HG03097 (cell line): ENCODE data around the gene MBD3.

Source experiments
- ATAC-seq: cut with Tn5 transposase; IDR thresholded peaks from one replicate; pipeline ENCODE4 v1.9.1; 2021; ENCODE audit not compliant: unreplicated experiment, low FRiP score

Gene MBD3

GRCh38 chr19:1575323-1576241, 17.1 kb downstream of the MBD3 start:
- ATAC-seq: no peak

DNA sequence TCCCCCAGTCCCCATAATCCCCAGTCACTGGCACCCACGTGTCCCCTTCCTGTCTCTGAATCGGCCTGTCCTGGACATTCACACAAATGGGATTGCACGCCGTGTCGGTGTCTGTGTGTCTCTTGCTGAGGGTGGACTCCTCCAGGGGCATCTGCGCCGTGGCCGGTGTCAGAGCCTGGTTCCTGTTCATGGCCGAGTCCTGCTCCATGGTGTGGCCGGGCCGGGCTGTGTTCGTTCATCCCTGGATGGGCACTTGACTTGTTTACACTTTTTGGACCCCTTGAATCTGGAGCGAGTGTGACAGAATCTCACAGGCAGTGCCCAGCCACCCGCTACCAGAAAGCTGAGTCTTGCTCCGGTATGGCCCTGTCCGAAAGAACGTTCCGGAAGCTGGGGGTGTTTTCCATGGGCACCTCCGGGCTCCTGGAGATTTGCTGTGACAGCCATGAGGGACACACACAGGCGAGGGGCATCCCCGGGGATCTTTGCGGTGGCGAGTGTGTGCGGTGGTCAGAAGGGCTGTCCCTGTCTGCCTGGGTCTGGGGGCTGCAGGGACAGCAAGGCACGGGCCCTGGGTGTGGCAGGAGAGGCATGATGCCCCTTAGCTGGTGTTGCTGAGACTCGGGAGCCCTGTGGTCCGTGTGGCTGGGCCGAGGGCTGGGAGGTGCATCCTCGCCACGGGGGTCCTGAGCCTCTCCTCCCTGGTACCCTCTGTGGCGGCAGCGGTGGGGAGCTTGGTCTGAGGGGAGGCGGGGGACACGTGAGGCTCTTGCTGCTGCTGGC, 18.1 kb downstream of the MBD3 start:
- no peak for ATAC-seq

- no peak for ATAC-seq
These were observed 19.9 kb downstream of the MBD3 start for GRCh38 chr19:1572795-1573194.

DNA sequence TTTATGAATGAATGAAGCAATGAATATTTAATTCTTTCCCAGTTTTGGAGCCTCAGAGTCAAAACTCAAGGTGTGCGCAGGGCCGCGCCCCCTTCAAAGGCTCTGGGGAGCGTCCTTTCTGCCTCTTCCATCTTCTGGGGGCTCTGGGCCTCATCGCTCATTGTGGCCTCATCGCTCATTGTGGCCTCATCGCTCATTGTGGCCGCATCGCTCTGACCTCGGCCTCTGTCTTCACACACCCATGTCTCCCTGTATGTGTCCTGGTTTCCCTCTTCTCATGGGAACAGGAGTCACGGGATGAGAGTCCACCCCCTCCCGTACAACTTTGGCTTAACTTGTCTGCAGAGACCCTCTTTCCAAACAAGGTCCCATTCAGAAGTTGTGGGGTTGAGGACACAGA, 21.3 kb downstream of the MBD3 start:
- no peak for ATAC-seq

DNA sequence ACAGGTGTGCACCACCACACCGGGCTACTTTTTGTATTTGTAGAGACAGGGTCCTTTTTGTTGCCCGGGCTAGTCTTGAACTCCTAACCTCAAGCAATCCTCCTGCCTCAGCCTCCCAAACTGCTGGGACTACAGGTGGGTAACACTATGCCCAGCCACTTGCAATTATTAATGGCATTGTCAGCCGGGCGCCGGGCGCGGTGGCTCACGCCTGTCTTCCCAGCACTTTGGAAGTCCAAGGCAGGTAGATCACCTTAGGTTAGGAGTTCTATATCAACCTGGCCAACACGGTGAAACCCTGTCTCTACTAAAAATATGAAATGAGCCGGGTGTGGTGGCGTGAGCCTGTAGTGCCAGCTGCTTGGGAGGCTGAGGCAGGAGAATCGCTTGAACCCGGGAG, 21.8 kb downstream of the MBD3 start:
- no peak for ATAC-seq

- no peak for ATAC-seq
These were observed 22.7 kb downstream of the MBD3 start for GRCh38 chr19:1569997-1570396.

DNA sequence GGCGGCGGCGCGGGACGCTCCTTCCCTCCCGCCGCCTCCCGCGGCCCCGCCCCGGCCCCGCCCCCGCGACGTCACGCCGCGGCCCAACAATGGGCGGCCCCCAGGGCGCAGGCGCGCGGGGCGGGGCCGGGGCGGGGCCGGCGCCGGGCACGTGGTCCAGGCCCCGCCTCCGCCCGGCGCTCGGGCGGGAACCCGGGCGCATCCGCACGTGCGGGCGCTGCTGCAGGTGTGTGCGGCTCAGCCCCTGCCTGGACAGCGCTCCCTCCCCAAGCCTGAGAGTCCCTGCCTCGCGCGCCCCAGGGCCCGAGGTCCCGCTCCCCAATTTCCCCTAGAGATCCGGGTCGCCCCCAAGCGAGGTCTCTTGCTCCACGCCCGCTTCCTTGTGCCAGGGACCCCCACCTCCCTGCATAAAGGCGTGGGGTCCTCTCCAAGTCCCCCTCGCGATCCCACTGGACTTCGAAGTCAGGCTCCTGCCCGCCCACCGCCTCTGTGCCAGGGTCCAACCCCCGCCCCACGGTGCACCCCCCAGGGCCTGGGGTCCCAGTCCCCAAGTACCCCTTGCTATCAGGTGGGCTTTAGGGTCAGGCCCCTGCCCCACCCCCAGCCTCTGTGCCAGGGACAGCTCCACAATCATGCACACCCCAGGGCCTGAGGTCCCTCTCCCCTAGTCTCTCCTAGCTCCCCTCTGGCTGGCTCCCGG, 24.2 kb downstream of the MBD3 start, which contains the start of gene MEX3D:
Gene MEX3D, minus strand, starts transcription at position 6 of the 700 bp plus-strand sequence. CDS start 267 bp downstream, outside the sequence.
- ATAC-seq: peak; percentile 58

GRCh38 chr19:1567848-1568227, 24.8 kb downstream of the MBD3 start:
- ATAC-seq: peak; percentile 6

DNA sequence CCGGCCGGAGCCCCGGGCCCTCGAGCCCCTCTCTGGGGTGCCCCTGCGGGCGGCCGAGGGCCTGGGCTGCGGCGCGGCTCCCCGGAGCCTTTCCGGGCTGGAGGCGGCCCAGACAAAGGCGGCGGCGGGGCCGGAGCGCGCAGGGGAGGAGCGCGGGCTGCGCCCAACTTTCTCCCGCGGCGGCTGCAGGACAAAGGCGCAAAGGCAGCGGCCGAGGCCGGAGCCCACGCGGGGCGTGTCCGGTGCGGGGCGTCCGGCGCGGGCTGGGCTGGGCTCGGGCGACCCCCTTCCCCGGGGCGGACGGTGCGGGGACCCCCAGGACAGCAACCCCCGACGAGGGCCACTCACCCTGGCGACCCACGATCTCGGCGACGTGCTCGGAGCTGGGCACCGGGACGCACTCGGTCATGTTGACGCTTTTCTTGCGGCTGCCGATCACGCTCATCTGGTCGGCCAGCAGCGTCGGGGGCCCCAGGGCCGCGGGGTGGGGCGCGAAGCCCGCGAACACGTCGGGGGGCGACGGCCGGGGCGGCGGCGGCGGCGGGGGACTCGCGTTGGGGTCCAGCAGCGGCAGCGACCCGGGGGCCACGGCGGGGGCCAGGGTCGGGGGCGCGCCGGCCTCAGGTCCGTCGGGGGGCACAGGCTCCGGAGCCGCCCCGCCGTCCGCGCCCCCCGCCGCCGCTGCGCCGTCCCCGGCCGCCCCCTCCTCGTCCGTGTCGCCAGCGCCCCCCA, 25.4 kb downstream of the MBD3 start:
- ATAC-seq: no peak

DNA sequence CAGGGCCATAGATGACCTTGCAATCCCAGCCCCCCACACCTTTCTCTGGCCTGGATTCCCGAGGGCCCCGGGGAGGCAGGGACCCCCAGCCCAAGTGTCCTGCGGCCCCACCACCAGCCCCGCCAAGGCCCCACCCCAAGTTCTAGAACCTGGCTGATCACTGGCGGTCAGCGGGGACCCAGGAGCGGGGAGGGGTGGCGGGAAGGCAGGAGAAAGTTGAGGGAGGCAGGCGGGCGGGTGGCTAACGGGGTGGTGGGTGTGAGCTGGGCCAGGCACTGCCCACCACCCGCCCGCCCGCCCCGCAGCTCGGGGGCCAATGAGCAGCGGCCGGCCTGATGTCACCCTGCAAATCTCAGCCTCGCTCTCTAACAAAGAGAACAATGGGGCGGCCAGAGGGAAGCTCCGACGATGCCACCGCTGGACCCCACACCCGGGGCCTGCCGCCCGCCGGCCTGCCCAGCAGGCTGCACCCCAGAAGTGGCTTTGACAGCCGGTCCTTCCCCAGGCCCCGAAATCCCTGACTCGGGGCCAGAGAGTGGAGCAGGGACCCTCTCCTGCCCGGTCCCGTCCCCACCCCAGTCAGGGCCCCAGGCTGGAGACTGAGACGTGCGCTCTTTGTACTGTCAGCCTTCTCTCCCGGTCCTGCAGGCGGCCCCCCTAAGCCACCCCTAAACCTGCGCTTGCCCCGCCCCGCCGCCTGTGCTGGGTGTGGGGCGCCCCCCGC, 26.1 kb downstream of the MBD3 start:
- no peak for ATAC-seq

- no peak for ATAC-seq
These were observed 29.4 kb downstream of the MBD3 start for GRCh38 chr19:1563251-1563650.

DNA sequence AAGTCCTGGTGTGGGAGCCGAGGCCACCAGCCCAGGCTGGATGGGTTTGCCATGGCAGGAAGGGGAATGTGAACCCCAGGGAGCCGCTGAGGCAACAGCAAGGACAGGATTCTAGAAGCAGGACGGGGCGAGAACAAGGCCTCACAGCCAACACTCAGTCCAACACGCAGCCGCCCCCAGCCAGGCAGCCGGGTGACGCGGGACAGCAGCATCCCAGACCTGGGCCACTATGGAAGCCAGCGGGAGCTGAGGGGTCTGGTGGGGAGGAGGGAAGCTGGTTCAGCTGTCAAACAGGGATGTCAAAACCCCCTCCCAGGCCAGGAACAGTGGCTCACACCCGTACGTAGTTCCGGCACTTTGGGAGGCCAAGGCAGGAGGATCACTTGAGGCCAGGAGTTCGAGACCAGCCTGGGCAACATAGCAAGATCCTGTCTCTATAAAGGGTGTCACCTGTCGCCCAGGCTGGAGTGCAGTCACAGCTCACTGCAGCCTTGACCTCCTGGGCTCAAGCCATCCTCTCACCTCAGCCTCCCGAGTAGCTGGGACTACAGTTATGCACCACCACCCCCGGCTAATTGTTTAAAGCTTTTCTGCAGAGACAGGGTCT, 31.3 kb downstream of the MBD3 start:
- ATAC-seq: no peak

- ATAC-seq: no peak
These were observed 32.3 kb downstream of the MBD3 start for GRCh38 chr19:1560286-1560882.

- no peak for ATAC-seq
These were observed 34.1 kb downstream of the MBD3 start for GRCh38 chr19:1558552-1558951.

- ATAC-seq: no peak
These were observed 36.1 kb downstream of the MBD3 start for GRCh38 chr19:1556390-1557070.

DNA sequence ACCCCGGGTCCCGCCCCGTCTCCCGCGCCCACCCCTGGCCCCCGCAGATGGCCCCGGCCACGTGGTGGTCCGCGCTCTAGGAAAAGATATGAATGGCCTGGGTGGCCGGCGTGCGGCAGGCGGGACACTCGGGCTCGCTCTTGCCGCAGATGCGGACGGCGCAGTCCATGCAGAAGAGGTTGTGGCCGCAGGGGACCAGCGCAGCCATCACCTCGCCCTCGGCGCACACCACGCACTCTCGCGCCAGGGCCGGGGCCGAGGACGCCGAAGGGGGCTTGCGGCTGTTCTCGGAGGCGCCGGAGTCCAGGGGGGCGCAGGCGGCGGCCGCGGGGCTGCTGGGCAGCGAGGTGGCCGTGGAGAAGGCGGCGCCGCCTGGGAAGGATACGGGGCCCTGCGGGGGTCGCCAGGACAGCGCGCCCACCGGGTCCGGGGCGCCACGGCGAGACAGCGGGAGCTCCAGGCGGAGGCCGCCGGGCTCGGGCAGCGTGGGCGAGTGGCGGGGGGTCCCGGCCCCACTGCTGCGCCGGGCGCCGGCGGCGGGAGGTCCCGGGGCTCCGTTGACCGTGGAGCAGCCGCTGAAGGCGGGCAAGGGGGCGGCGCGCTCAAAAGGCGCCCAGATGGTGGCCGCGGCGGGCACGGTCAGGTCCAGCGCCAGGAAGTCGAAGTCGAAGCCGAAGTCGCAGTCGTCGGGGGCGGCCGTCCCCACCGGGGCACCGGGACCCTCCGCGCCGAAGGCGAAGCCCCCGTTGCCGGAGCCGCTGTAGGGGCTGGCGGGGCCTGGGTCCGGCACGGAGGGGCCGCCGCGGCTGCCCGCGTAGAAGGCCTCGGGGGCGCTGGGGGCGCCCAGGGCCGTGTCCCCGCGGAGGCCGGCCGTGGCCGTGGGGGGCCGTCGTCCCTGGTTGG, 36.9 kb downstream of the MBD3 start:
- no peak for ATAC-seq

GRCh38 chr19:1554968-1555367, 37.7 kb downstream of the MBD3 start:
- ATAC-seq: no peak
